ENCODE data around the gene CYP27B1. TPM values are rescaled to one million over a fixed set of nuclear protein-coding genes. Genes with fewer than 3 reads are reported as not detected.

Gene CYP27B1
- total and polyA plus RNA-seq, 11 donors, result 0.11 to 0.77 (median 0.19) TPM; not detected in 4

DNA sequence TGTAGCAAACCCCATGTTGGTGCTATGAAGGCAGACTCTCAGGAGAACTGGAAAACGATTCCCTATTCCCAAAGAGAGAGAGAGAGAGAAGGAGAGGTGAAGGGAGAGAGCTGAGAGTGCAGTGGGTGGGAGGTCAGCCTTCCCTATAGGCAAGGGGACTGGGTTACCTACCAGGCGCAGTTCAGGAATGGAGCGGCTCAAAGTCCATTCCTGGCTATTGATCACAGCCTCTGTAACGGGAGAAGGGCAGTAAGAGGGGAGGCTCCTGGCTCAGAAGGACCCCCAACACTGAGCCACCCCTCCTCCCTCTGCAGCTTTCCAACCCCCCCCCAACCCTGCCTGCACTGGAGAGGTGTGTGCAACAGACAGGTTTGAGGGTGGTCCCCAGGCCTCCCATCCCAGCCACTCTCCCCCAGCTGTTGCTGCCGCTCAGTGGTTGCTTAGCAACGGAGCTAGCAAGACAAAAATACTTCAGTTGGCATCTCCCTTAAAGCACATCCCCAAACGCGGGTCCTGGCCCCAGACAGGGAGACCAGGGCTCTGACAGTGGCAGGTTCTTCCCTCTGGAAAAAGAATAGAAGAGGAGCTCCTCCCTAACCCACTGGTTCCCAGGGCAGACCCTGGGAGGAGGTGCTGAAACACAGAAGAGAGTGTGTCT, 31.6 kb downstream of the CYP27B1 start:
- H3K27ac ChIP-seq, result peak overlapping the region in 3 of 12 donors; percentile 14 to 77 (median 70)
- H3K9me3 ChIP-seq, result no peaks in the 10 kb centered on the region
- TF ChIP-seq POLR2A (IDR thresholded peaks at IDR 0.05), result no peak
- TF ChIP-seq, protein P1, sequence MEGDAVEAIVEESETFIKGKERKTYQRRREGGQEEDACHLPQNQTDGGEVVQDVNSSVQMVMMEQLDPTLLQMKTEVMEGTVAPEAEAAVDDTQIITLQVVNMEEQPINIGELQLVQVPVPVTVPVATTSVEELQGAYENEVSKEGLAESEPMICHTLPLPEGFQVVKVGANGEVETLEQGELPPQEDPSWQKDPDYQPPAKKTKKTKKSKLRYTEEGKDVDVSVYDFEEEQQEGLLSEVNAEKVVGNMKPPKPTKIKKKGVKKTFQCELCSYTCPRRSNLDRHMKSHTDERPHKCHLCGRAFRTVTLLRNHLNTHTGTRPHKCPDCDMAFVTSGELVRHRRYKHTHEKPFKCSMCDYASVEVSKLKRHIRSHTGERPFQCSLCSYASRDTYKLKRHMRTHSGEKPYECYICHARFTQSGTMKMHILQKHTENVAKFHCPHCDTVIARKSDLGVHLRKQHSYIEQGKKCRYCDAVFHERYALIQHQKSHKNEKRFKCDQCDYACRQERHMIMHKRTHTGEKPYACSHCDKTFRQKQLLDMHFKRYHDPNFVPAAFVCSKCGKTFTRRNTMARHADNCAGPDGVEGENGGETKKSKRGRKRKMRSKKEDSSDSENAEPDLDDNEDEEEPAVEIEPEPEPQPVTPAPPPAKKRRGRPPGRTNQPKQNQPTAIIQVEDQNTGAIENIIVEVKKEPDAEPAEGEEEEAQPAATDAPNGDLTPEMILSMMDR (IDR thresholded peaks at IDR 0.05), result no peak
- peaks cover 25 to 81% (median 39%) of the 10 kb centered on the region in 9 donors for H3K27me3 ChIP-seq
- intact Hi-C loops (cut with DNase I), result loop anchor here in 3 of 10 donors (10.0 kb wide), 2 partner anchors 101 to 151 kb away; partner anchors contain the start of gene B4GALNT1 (in 1 of the 3)
- ATAC-seq, result no peak
- WGBS, 4 donors, result 16 to 29% (median 20%) methylated on average over 8 of the region's 8 CpGs
- peaks cover 0 to 43% (median 0%) of the 10 kb centered on the region in 9 donors for H3K36me3 ChIP-seq
- DNase-seq, result peak in 2 of 5 donors; percentile 5 to 28
- H3K4me1 ChIP-seq, result peaks cover 5 to 42% (median 31%) of the 10 kb centered on the region in 12 donors
- H3K4me3 ChIP-seq, result peak overlapping the region in 9 of 12 donors; percentile 21 to 58 (median 52)

DNA sequence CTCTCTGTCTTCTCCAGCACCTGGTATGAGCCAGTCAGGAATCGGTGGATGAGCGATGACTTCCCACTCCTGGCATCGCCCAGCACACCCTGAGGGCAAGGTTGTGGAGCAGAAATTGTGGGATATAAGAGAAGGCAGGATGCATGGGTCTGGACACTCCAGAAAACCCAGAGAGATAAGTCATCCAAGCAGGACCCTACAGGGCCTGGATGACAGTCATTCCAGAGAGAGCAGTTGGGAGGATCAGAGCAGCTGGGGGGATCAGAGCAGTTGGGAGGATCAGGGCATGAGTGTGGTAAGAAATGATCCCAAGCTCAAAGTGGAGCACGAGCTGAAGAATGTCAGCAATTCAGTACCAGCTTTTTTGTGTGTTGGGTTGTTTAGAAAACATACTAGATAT, 32.3 kb downstream of the CYP27B1 start:
- H3K27me3 ChIP-seq, result peaks cover 25 to 78% (median 39%) of the 10 kb centered on the region in 9 donors

DNA sequence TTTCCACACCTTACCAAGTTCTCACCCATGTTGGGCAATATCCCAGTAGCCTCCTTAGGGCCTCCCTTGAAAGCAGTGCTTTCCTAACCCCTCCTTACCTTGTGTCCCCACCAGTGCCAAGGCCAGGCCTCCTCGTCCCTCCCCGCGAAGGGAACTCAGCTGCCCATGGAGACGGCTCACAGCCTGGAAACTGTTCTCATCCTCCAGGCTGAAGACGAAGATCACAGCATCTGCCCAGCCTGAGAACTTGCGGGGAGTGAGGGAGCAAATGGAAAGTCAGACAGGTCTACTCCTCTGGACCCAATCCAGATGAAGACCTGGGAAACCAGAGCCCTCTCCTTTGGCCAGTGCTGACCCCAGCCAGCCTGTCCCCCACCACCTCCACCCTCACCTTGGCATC, 33.0 kb downstream of the CYP27B1 start:
- H3K27me3 ChIP-seq, result peaks cover 24 to 71% (median 36%) of the 10 kb centered on the region in 9 donors
- H3K4me3 ChIP-seq, result peak overlapping the region in 2 of 12 donors; percentile 5 to 43

More for the DNA sequence above, 32.3 kb downstream of the CYP27B1 start:
- 57 to 77% (median 74%) methylated on average over 4 of the region's 4 CpGs for WGBS, 4 donors
- intact Hi-C loops (cut with DNase I), result loop anchor here in 3 of 10 donors (10.0 kb wide), 2 partner anchors 100 to 150 kb away; partner anchors contain the start of gene B4GALNT1 (in 1 of the 3)
- H3K9me3 ChIP-seq, result no peaks in the 10 kb centered on the region
- ATAC-seq, result no peak
- H3K4me1 ChIP-seq, result peaks cover 5 to 40% (median 31%) of the 10 kb centered on the region in 12 donors
- H3K27ac ChIP-seq, result no peak overlapping the region
- DNase-seq, result no peak
- peaks cover 0 to 50% (median 0%) of the 10 kb centered on the region in 9 donors for H3K36me3 ChIP-seq
- TF ChIP-seq POLR2A (IDR thresholded peaks at IDR 0.05), result no peak
- TF ChIP-seq, protein P1 (IDR thresholded peaks at IDR 0.05), result no peak
- peak overlapping the region in 2 of 12 donors; percentile 43 to 52 for H3K4me3 ChIP-seq

More for the DNA sequence above, 33.0 kb downstream of the CYP27B1 start:
- Histone ChIP-seq H3K9me3 (no peaks in the 10 kb centered on the region), H3K36me3 (peaks cover 0 to 51% (median 0%) of the 10 kb centered on the region in 9 donors), H3K27ac (peak overlapping the region in 1 of 12 donors; percentile 14), H3K4me1 (peaks cover 5 to 38% (median 29%) of the 10 kb centered on the region in 12 donors)
- TF ChIP-seq, protein P1 (IDR thresholded peaks at IDR 0.05), result no peak
- no peak for TF ChIP-seq POLR2A (IDR thresholded peaks at IDR 0.05)
- intact Hi-C loops (cut with DNase I), result loop anchor here in 3 of 10 donors (10.0 kb wide), 2 partner anchors 99 to 149 kb away; partner anchors contain the start of gene B4GALNT1 (in 1 of the 3)
- DNase-seq, result peak in 2 of 5 donors; percentile 5 to 8
- WGBS, 4 donors, result 73 to 81% (median 78%) methylated on average over 4 to 6 of the region's 6 CpGs
- no peak for ATAC-seq
